HepG2 (cell line): ENCODE results near the gene STIM1. TPM values are rescaled to one million over a fixed set of nuclear protein-coding genes. Genes with fewer than 3 reads are reported as not detected.

ENCODE experiments used
- KDM6A ChIP-seq: IDR thresholded peaks from 2 replicates; pipeline ENCODE4 v1.6.1; 2016; ENCODE audit warnings: low read depth
- RFXAP ChIP-seq: sonication (generic); formaldehyde crosslinking; IDR thresholded peaks from 2 replicates; pipeline ENCODE4 v1.4.0; 2020; ENCODE audit warnings: missing genetic modification reagents, borderline replicate concordance
- SMC3 ChIP-seq: IDR thresholded peaks from 2 replicates; pipeline ENCODE4 v1.6.1; 2011; ENCODE audit warnings: low read length, improper control_type of control experiment
- SNRNP70 ChIP-seq: fragments of 200-400 bp; formaldehyde crosslinking; IDR thresholded peaks from 2 replicates; pipeline ENCODE4 v1.6.1; 2017; ENCODE audit warnings: mild to moderate bottlenecking, low read depth, low read length, moderate library complexity
- ZFAT ChIP-seq: sonication (generic); formaldehyde crosslinking; conservative IDR thresholded peaks from 2 replicates; pipeline ENCODE4 v1.8.1; 2023; ENCODE audit warnings: missing genetic modification reagents, inconsistent platforms
- ZNF17 ChIP-seq: sonication (generic); formaldehyde crosslinking; IDR thresholded peaks from 2 replicates; pipeline ENCODE4 v1.5.0; 2020; ENCODE audit warnings: mild to moderate bottlenecking, missing genetic modification reagents
- ZNF282 ChIP-seq: fragments of 450-650 bp; IDR thresholded peaks from 2 replicates; pipeline ENCODE4 v1.6.1; 2018; ENCODE audit not compliant: partially characterized antibody
- ZNF564 ChIP-seq: sonication (generic); formaldehyde crosslinking; IDR thresholded peaks from 2 replicates; pipeline ENCODE4 v1.8.1; 2023; ENCODE audit warnings: mild to moderate bottlenecking, missing genetic modification reagents
- ZNF607 ChIP-seq: sonication (generic); formaldehyde crosslinking; IDR thresholded peaks from 2 replicates; pipeline ENCODE4 v1.5.1; 2020; ENCODE audit warnings: missing genetic modification reagents, mild to moderate bottlenecking, borderline replicate concordance
- ZNF788 ChIP-seq: sonication (generic); formaldehyde crosslinking; IDR thresholded peaks from 2 replicates; pipeline ENCODE4 v1.5.0; 2020; ENCODE audit warnings: mild to moderate bottlenecking, missing genetic modification reagents, borderline replicate concordance
- polyA plus RNA-seq, 8 experiments: library from polyadenylated mRNA; depleted of rRNA in 3 of 8; stranded (reverse) in 7 of 8; unstranded in 1 of 8; fragments of >200 nt; fragmentation: Illumina TruSeq in 4 of 8; extraction: Trizol in 4 of 8; gene quantifications; 2 replicates each; pipeline versions ENCODE4 v1.2.1 to v1.2.3, GENCODE V29; 2011 to 2016; ENCODE audit warnings: low read depth in 4 of 8, missing spikeins in 1 of 8, mixed read lengths in 1 of 8; ENCODE audit not compliant: insufficient read depth in 1 of 8
- total RNA-seq, 5 experiments: library from RNA; depleted of rRNA; stranded (reverse); fragments of >200 nt; fragmentation: Illumina TruSeq; extraction: Trizol; gene quantifications; 2 replicates each; pipeline ENCODE4 v1.2.3, GENCODE V29; 2016; ENCODE audit warnings: low read depth in 1 of 5
- TF ChIP-seq, protein P1 (sequence below), 2 experiments: fragments of 450-650 bp in 1 of 2; sonication (generic) in 1 of 2; formaldehyde crosslinking in 1 of 2; IDR thresholded peaks; 2 replicates each; pipeline versions ENCODE4 v1.6.1 to v1.8.0; 2016 to 2022; ENCODE audit warnings: antibody characterized with exemption in 1 of 2, mild to moderate bottlenecking in 1 of 2, missing genetic modification reagents in 1 of 2
- TF ChIP-seq, protein P2 (sequence below): sonication (generic); formaldehyde crosslinking; IDR thresholded peaks from 2 replicates; pipeline ENCODE4 v1.8.1; 2023; ENCODE audit warnings: mild to moderate bottlenecking, missing genetic modification reagents, borderline replicate concordance
- TF ChIP-seq, protein P3 (sequence below): sonication (generic); formaldehyde crosslinking; IDR thresholded peaks from 2 replicates; pipeline ENCODE4 v1.5.0; 2020; ENCODE audit warnings: mild to moderate bottlenecking, missing genetic modification reagents, moderate library complexity
- TF ChIP-seq, protein P4 (sequence below): sonication (generic); formaldehyde crosslinking; IDR thresholded peaks from 2 replicates; pipeline ENCODE4 v1.4.0; 2020; ENCODE audit warnings: mild to moderate bottlenecking, missing genetic modification reagents
- TF ChIP-seq, protein P5 (sequence below): sonication (generic); formaldehyde crosslinking; IDR thresholded peaks from 2 replicates; pipeline ENCODE4 v1.4.0; 2020; ENCODE audit warnings: missing genetic modification reagents, low read depth, mild to moderate bottlenecking, borderline replicate concordance

STIM1 gene
- total and polyA plus RNA-seq, 2 of the 13 experiments (the other 11 are each of a cell fraction or from before 2014, with no cell fraction given) = 19.2 to 28.5 TPM

DNA sequence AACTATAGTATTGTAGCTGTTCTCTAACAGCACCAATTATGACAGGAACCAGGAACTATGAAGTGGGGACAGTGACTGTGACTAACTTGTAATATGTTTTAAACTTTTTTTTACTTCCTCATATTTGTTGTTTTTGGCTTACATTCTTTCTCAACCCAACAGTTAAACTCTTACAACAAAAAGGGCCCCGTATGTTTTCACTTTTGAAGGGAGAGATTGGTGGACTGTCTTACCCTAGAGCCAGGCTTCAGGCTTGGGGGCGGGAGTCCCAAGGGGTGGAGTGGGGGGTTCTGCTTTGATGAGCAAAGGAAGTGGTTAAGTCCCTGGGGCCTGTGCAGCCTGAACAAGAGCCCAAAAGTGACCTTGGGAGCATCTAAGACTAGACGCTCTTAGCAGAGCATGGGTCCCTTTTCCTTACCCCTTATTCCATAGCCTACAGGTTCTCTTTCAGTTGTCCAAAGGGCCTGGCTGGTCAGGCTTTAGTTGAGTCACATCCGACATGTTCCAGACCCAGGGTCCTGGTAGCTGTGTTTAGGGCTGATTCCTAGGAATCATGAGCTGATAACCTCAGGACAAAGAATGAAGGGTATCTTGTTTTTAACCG lies 38.8 kb downstream of the STIM1 start (continued):
- TF ChIP-seq, protein P1, sequence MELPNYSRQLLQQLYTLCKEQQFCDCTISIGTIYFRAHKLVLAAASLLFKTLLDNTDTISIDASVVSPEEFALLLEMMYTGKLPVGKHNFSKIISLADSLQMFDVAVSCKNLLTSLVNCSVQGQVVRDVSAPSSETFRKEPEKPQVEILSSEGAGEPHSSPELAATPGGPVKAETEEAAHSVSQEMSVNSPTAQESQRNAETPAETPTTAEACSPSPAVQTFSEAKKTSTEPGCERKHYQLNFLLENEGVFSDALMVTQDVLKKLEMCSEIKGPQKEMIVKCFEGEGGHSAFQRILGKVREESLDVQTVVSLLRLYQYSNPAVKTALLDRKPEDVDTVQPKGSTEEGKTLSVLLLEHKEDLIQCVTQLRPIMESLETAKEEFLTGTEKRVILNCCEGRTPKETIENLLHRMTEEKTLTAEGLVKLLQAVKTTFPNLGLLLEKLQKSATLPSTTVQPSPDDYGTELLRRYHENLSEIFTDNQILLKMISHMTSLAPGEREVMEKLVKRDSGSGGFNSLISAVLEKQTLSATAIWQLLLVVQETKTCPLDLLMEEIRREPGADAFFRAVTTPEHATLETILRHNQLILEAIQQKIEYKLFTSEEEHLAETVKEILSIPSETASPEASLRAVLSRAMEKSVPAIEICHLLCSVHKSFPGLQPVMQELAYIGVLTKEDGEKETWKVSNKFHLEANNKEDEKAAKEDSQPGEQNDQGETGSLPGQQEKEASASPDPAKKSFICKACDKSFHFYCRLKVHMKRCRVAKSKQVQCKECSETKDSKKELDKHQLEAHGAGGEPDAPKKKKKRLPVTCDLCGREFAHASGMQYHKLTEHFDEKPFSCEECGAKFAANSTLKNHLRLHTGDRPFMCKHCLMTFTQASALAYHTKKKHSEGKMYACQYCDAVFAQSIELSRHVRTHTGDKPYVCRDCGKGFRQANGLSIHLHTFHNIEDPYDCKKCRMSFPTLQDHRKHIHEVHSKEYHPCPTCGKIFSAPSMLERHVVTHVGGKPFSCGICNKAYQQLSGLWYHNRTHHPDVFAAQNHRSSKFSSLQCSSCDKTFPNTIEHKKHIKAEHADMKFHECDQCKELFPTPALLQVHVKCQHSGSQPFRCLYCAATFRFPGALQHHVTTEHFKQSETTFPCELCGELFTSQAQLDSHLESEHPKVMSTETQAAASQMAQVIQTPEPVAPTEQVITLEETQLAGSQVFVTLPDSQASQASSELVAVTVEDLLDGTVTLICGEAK (IDR thresholded peaks at IDR 0.05) = no peak
- TF ChIP-seq, protein P1 (CRISPR knock-in tag; IDR thresholded peaks at IDR 0.05) = no peak
- TF ChIP-seq ZNF17 (CRISPR knock-in tag) (no peak), SMC3 (no peak), ZFAT (no peak), ZNF282 (no peak), KDM6A (no peak), ZNF788 (no peak), ZNF607 (CRISPR knock-in tag) (no peak), SNRNP70 (no peak), RFXAP (CRISPR knock-in tag) (no peak), ZNF564 (CRISPR knock-in tag) (no peak)
- TF ChIP-seq, protein P2, sequence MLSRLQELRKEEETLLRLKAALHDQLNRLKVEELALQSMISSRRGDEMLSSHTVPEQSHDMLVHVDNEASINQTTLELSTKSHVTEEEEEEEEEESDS (CRISPR knock-in tag) = no peak
- TF ChIP-seq, protein P3, sequence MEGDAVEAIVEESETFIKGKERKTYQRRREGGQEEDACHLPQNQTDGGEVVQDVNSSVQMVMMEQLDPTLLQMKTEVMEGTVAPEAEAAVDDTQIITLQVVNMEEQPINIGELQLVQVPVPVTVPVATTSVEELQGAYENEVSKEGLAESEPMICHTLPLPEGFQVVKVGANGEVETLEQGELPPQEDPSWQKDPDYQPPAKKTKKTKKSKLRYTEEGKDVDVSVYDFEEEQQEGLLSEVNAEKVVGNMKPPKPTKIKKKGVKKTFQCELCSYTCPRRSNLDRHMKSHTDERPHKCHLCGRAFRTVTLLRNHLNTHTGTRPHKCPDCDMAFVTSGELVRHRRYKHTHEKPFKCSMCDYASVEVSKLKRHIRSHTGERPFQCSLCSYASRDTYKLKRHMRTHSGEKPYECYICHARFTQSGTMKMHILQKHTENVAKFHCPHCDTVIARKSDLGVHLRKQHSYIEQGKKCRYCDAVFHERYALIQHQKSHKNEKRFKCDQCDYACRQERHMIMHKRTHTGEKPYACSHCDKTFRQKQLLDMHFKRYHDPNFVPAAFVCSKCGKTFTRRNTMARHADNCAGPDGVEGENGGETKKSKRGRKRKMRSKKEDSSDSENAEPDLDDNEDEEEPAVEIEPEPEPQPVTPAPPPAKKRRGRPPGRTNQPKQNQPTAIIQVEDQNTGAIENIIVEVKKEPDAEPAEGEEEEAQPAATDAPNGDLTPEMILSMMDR (CRISPR knock-in tag) = no peak
- TF ChIP-seq, protein P4, sequence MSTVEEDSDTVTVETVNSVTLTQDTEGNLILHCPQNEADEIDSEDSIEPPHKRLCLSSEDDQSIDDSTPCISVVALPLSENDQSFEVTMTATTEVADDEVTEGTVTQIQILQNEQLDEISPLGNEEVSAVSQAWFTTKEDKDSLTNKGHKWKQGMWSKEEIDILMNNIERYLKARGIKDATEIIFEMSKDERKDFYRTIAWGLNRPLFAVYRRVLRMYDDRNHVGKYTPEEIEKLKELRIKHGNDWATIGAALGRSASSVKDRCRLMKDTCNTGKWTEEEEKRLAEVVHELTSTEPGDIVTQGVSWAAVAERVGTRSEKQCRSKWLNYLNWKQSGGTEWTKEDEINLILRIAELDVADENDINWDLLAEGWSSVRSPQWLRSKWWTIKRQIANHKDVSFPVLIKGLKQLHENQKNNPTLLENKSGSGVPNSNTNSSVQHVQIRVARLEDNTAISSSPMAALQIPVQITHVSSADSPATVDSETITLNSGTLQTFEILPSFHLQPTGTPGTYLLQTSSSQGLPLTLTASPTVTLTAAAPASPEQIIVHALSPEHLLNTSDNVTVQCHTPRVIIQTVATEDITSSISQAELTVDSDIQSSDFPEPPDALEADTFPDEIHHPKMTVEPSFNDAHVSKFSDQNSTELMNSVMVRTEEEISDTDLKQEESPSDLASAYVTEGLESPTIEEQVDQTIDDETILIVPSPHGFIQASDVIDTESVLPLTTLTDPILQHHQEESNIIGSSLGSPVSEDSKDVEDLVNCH (CRISPR knock-in tag) = no peak
- TF ChIP-seq, protein P5, sequence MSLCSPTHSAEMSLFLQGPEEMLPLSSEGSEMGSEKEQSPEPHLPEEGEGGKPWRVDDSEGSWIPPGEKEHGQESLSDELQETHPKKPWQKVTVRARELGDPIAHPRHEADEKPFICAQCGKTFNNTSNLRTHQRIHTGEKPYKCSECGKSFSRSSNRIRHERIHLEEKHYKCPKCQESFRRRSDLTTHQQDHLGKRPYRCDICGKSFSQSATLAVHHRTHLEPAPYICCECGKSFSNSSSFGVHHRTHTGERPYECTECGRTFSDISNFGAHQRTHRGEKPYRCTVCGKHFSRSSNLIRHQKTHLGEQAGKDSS = no peak
